ENCODE data around the gene ATXN1. TPM values are rescaled to one million over a fixed set of nuclear protein-coding genes. Genes with fewer than 3 reads are reported as not detected.

Gene ATXN1
- total and polyA plus RNA-seq, 2 of the 8 experiments (the other 6 are each of a cell fraction or from before 2014, with no cell fraction given), result 1.6 to 4.0 TPM

DNA sequence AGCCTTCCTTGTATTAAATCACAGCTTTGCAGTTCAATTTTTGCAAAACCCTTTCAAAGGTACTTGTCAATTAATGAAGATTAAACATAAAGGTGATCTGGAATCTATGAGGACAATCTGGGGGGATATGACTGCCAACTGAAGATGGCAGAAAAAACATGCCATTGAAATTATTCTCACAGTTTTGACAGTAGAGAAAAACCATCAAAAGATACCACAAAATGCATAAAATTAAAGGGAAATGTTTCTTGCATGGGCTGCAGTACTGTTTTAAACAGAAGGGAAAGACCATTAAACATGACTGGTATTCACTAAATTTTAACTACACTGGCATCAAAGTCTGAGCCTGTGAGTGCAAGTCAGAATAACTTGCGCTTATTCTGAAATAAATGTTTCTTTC is 194.2 kb downstream of the ATXN1 start:
- Histone ChIP-seq H3K9ac (replicated peaks in 1 of 4; ENCODE audit: extremely low read depth in 1 of 4, low read depth in 3 of 4, low read length in 3 of 4) (no peak overlapping the region), H2BK5ac (ENCODE audit: low read depth, low read length) (no peak overlapping the region), H3K18ac (ENCODE audit: extremely low read depth, low read length) (no peak overlapping the region), H3K4me3 (ENCODE audit: extremely low read depth in 1 of 4, insufficient read depth in 2 of 4, low read depth in 3 of 4, low read length in 4 of 4) (no peak overlapping the region), H2BK12ac (ENCODE audit: low read depth, low read length) (no peak overlapping the region), H4K20me1 (replicated peaks in 1 of 2; ENCODE audit: control insufficient read depth in 1 of 2, insufficient read depth in 2 of 2, low read length in 2 of 2) (no peaks in the 10 kb centered on the region), H3K27ac (ENCODE audit: low read depth, low read length) (no peak overlapping the region), H2AK5ac (ENCODE audit: low read depth, low read length) (no peak overlapping the region), H3K23ac (ENCODE audit: insufficient read length) (no peak overlapping the region), H3K27me3 (replicated peaks in 1 of 4; ENCODE audit: control insufficient read depth in 3 of 4, extremely low read depth in 1 of 4, insufficient read depth in 3 of 4, low read length in 3 of 4) (no peaks in the 10 kb centered on the region), H2BK15ac (ENCODE audit: low read length) (no peak overlapping the region), H3K4ac (replicated peaks; ENCODE audit: insufficient read length, low read depth, low read length) (no peak overlapping the region), H2BK20ac (ENCODE audit: low read length) (no peak overlapping the region), H4K8ac (ENCODE audit: extremely low read depth, insufficient read depth, low read length) (no peak overlapping the region), H3K14ac (ENCODE audit: insufficient read length) (no peak overlapping the region), H3K4me2 (ENCODE audit: insufficient read depth in 1 of 2, low read depth in 2 of 2, low read length in 2 of 2) (no peak overlapping the region), H3K79me2 (ENCODE audit: control insufficient read depth in 1 of 2, insufficient read depth in 2 of 2, low read length in 2 of 2) (no peaks in the 10 kb centered on the region), H3K4me1 (replicated peaks in 1 of 4; ENCODE audit: control insufficient read depth in 3 of 4, insufficient read depth in 4 of 4, low read length in 3 of 4) (no peaks in the 10 kb centered on the region), H3K9me3 (ENCODE audit: insufficient read depth in 2 of 2, low read depth in 1 of 2, low read length in 1 of 2) (no peaks in the 10 kb centered on the region), H3K36me3 (ENCODE audit: control insufficient read depth in 2 of 4, insufficient read depth in 4 of 4, low read length in 3 of 4) (no peaks in the 10 kb centered on the region), H3K79me1 (ENCODE audit: low read depth, low read length) (no peaks in the 10 kb centered on the region), H4K5ac (ENCODE audit: insufficient read length, low read depth, low read length) (no peak overlapping the region), H3K23me2 (ENCODE audit: low read depth, low read length) (no peaks in the 10 kb centered on the region), H4K91ac (replicated peaks; ENCODE audit: insufficient read length, low read length) (no peak overlapping the region), H2AFZ (ENCODE audit: low read length) (no peak overlapping the region), H3K56ac (replicated peaks; ENCODE audit: insufficient read length, low read depth, low read length) (no peak overlapping the region), H2BK120ac (replicated peaks; ENCODE audit: low read depth, low read length) (no peak overlapping the region)
- TF ChIP-seq RNF2 (IDR thresholded peaks at IDR 0.05; ENCODE audit: borderline replicate concordance, low read depth, low read length, missing control alignments, poor library complexity, severe bottlenecking) (no peak), CEBPB (IDR thresholded peaks at IDR 0.05; ENCODE audit: low read depth, low read length) (no peak), TAF7 (optimal IDR thresholded peaks at IDR 0.05; ENCODE audit: borderline replicate concordance, low read depth, low read length) (no peak), BRCA1 (IDR thresholded peaks at IDR 0.05; ENCODE audit: low read depth, low read length) (no peak), KDM4A (IDR thresholded peaks at IDR 0.05; ENCODE audit: low read depth, low read length, severe bottlenecking) (no peak), RAD21 (IDR thresholded peaks at IDR 0.05 in 1 of 2, conservative IDR thresholded peaks at IDR 0.05 in 1 of 2; ENCODE audit: low read depth in 2 of 2, low read length in 2 of 2) (no peak)
- 100% methylated on average over 1 of the region's 1 CpG; no CpG with 5 or more reads in 1 of the 2 experiments for WGBS, 2 experiments (ENCODE audit: extremely low coverage in 1 of 2, insufficient coverage in 1 of 2, insufficient read length in 1 of 2, insufficient replicate concordance in 2 of 2, low coverage in 1 of 2, low lambda C conversion rate in 2 of 2, missing lambda C conversion rate in 1 of 2)
- ChIA-PET CTCF (ENCODE audit: partially characterized antibody) (no interaction called here), POLR2A (ENCODE audit: partially characterized antibody) (no interaction called here)
- FAIRE-seq (no peak), DNase-seq (ENCODE audit: low read depth in 1 of 2, low spot score in 2 of 2) (no peak)
